Neuronal stem cell (in vitro differentiated cells): Measurements from ENCODE around the gene TBK1.

Experiments
- DNase-seq: peaks from one replicate; pipeline ENCODE4 v3.0.0-alpha.2; 2013; ENCODE audit warnings: low spot score
- H2AFZ ChIP-seq: one replicate; pipeline ENCODE4 v1.6.1; 2013; ENCODE audit warnings: mild to moderate bottlenecking, low read length, inconsistent platforms
- H2AK5ac ChIP-seq: 2 replicates; pipeline ENCODE4 v1.6.1; 2013; ENCODE audit warnings: low read depth, mild to moderate bottlenecking, inconsistent platforms, low read length, moderate library complexity, mixed read lengths
- H2BK120ac ChIP-seq: 2 replicates; pipeline ENCODE4 v1.6.1; 2013; ENCODE audit warnings: low read depth, mild to moderate bottlenecking, inconsistent platforms, low read length, moderate library complexity, mixed read lengths
- H2BK12ac ChIP-seq: one replicate; pipeline ENCODE4 v1.6.1; 2013; ENCODE audit warnings: low read length, inconsistent platforms
- H2BK15ac ChIP-seq: 2 replicates; pipeline ENCODE4 v1.6.1; 2013; ENCODE audit warnings: mild to moderate bottlenecking, low read length, inconsistent platforms, mixed read lengths
- H2BK5ac ChIP-seq: one replicate; pipeline ENCODE4 v1.6.1; 2013; ENCODE audit warnings: inconsistent platforms, mild to moderate bottlenecking, low read length, moderate library complexity
- H3K14ac ChIP-seq: one replicate; pipeline ENCODE4 v1.6.1; 2013; ENCODE audit warnings: low read length, inconsistent platforms
- H3K18ac ChIP-seq: 2 replicates; pipeline ENCODE4 v1.6.1; 2013; ENCODE audit warnings: low read length, inconsistent platforms
- H3K23ac ChIP-seq: 2 replicates; pipeline ENCODE4 v1.6.1; 2013; ENCODE audit warnings: low read depth, mild to moderate bottlenecking, mixed read lengths, low read length, inconsistent platforms; ENCODE audit not compliant: poor library complexity
- H3K27ac ChIP-seq: replicated peaks from 3 replicates; pipeline ENCODE4 v1.5.1; 2013; ENCODE audit warnings: low read length, inconsistent platforms
- H3K27me3 ChIP-seq, 3 experiments: 2 replicates each; pipeline ENCODE4 v1.6.1; 2013; ENCODE audit warnings: low read length in 3 of 3, mild to moderate bottlenecking in 2 of 3, inconsistent platforms in 1 of 3, low read depth in 1 of 3, mixed read lengths in 1 of 3, moderate library complexity in 1 of 3; ENCODE audit not compliant: control insufficient read depth in 3 of 3, insufficient read depth in 3 of 3
- H3K36me3 ChIP-seq, 2 donors: replicated peaks in 1 of 2; 2 replicates each; pipeline ENCODE4 v1.6.1; 2013; ENCODE audit warnings: low read length in 2 of 2; ENCODE audit not compliant: control insufficient read depth in 2 of 2, insufficient read depth in 2 of 2
- H3K4ac ChIP-seq: 2 replicates; pipeline ENCODE4 v1.6.1; 2013; ENCODE audit warnings: inconsistent platforms, mild to moderate bottlenecking, low read length, moderate library complexity
- H3K4me1 ChIP-seq, 2 donors: 1 replicate in 1 of 2; 2 replicates in 1 of 2; pipeline ENCODE4 v1.6.1; 2013; ENCODE audit warnings: low read length in 2 of 2, low read depth in 1 of 2; ENCODE audit not compliant: control insufficient read depth in 2 of 2, insufficient read depth in 1 of 2
- H3K4me2 ChIP-seq: one replicate; pipeline ENCODE4 v1.6.1; 2013; ENCODE audit warnings: mild to moderate bottlenecking, low read length, inconsistent platforms; ENCODE audit not compliant: insufficient read depth, poor library complexity, severe bottlenecking
- H3K4me3 ChIP-seq, 2 donors: 2 replicates each; pipeline ENCODE4 v1.5.1; 2013; ENCODE audit warnings: low read length in 2 of 2, mild to moderate bottlenecking in 2 of 2, inconsistent platforms in 1 of 2, moderate library complexity in 1 of 2
- H3K79me1 ChIP-seq: one replicate; pipeline ENCODE4 v1.6.1; 2013; ENCODE audit warnings: low read depth, mild to moderate bottlenecking, inconsistent platforms, low read length, moderate library complexity
- H3K9ac ChIP-seq: one replicate; pipeline ENCODE4 v1.6.1; 2013; ENCODE audit warnings: mild to moderate bottlenecking, low read depth, low read length, inconsistent platforms; ENCODE audit not compliant: poor library complexity
- H3K9me3 ChIP-seq, 2 donors: replicated peaks in 1 of 2; 2 replicates each; pipeline versions ENCODE3 to v1.6.1; 2013; ENCODE audit warnings: low read length in 2 of 2, mild to moderate bottlenecking in 2 of 2, inconsistent platforms in 1 of 2, low read depth in 1 of 2, mixed read lengths in 1 of 2, moderate library complexity in 1 of 2; ENCODE audit not compliant: control insufficient read depth in 2 of 2, insufficient read depth in 1 of 2
- H4K8ac ChIP-seq: one replicate; pipeline ENCODE4 v1.6.1; 2013; ENCODE audit warnings: low read depth, mild to moderate bottlenecking, inconsistent platforms, low read length, moderate library complexity
- H4K91ac ChIP-seq: one replicate; pipeline ENCODE4 v1.6.1; 2013; ENCODE audit warnings: low read length, low read depth, mild to moderate bottlenecking, inconsistent platforms; ENCODE audit not compliant: poor library complexity
- WGBS, 2 donors: extraction: QIAGEN DNeasy Blood & Tissue Kit; methylation state at CpG; one replicate each; pipeline ENCODE4 v1.1.7; 2013; ENCODE audit warnings: missing lambda C conversion rate in 2 of 2, mixed read lengths in 1 of 2; ENCODE audit not compliant: insufficient read length in 2 of 2, insufficient replicate concordance in 1 of 2; ENCODE audit errors: extremely low coverage in 2 of 2; 5-methylcytosine and 5-hydroxymethylcytosine counted together

The TBK1 gene

GRCh38 chr12:64470495-64470894 is 18.6 kb downstream of the TBK1 start:
- H3K27ac ChIP-seq: no peak overlapping the region
- no peak for DNase-seq
- H3K9me3 ChIP-seq: peaks cover 2 to 8% of the 10 kb centered on the region in 2 donors
- peaks cover 28 to 99% of the 10 kb centered on the region in 2 donors for H3K36me3 ChIP-seq
- no peaks in the 10 kb centered on the region for H3K79me1 ChIP-seq
- H2AK5ac ChIP-seq: no peak overlapping the region
- H3K9ac ChIP-seq: no peak overlapping the region
- H3K14ac ChIP-seq: no peak overlapping the region
- no peak overlapping the region for H2BK12ac ChIP-seq
- no peak overlapping the region for H3K23ac ChIP-seq
- H4K8ac ChIP-seq: no peak overlapping the region
- H3K4me2 ChIP-seq: no peak overlapping the region
- no CpG with 5 or more reads among the region's 2 CpGs for WGBS, 2 donors
- no peak overlapping the region for H3K4me3 ChIP-seq
- H2BK120ac ChIP-seq: no peak overlapping the region
- no peak overlapping the region for H4K91ac ChIP-seq
- H3K4me1 ChIP-seq: no peaks in the 10 kb centered on the region
- no peak overlapping the region for H3K18ac ChIP-seq
- no peak overlapping the region for H2BK15ac ChIP-seq
- H2BK5ac ChIP-seq: no peak overlapping the region
- H2AFZ ChIP-seq: no peak overlapping the region
- no peaks in the 10 kb centered on the region for H3K27me3 ChIP-seq
- no peak overlapping the region for H3K4ac ChIP-seq

GRCh38 chr12:64473176-64473575 is 21.3 kb downstream of the TBK1 start:
- Histone ChIP-seq H2BK12ac (no peak overlapping the region), H2BK15ac (no peak overlapping the region), H3K27me3 (no peaks in the 10 kb centered on the region), H3K14ac (no peak overlapping the region), H4K91ac (no peak overlapping the region), H3K9ac (no peak overlapping the region), H3K9me3 (peaks cover 2 to 22% of the 10 kb centered on the region in 2 donors), H2BK5ac (no peak overlapping the region), H3K4me2 (no peak overlapping the region), H3K23ac (no peak overlapping the region), H2AK5ac (no peak overlapping the region), H3K36me3 (peaks cover 24 to 94% of the 10 kb centered on the region in 2 donors), H4K8ac (no peak overlapping the region), H3K18ac (no peak overlapping the region), H3K79me1 (no peaks in the 10 kb centered on the region), H2BK120ac (no peak overlapping the region), H3K27ac (no peak overlapping the region), H2AFZ (no peak overlapping the region), H3K4me1 (no peaks in the 10 kb centered on the region), H3K4ac (no peak overlapping the region), H3K4me3 (no peak overlapping the region)
- no CpG with 5 or more reads among the region's 2 CpGs for WGBS, 2 donors
- DNase-seq: no peak

DNA sequence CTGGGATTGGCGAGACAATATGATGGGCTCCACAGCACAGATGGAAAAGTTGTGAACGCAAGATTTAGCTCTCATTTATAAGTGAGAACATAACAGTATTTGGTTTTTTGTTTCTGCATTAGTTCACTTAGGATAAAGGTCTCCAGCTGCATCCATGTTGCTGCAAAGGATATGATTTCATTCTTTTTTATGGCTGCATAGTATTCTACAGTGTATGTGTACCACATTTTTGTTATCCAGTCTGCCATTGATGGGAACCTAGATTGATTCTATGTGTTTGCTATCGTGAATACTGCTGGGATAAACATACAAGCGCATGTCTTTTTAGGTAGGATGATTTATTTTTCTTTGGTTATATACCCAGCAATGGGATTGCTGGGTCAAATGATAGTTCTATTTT is 23.6 kb downstream of the TBK1 start:
- Histone ChIP-seq H3K4me3 (no peak overlapping the region), H2BK12ac (no peak overlapping the region), H3K14ac (no peak overlapping the region), H2AK5ac (no peak overlapping the region), H2BK15ac (no peak overlapping the region), H3K23ac (no peak overlapping the region), H3K27me3 (no peaks in the 10 kb centered on the region), H3K9me3 (peaks cover 2 to 22% of the 10 kb centered on the region in 2 donors), H2AFZ (no peak overlapping the region), H3K27ac (no peak overlapping the region), H3K18ac (no peak overlapping the region), H2BK120ac (no peak overlapping the region), H3K79me1 (no peaks in the 10 kb centered on the region), H3K4ac (no peak overlapping the region), H3K36me3 (peaks cover 13 to 89% of the 10 kb centered on the region in 2 donors), H3K4me2 (no peak overlapping the region), H4K91ac (no peak overlapping the region), H4K8ac (no peak overlapping the region), H3K9ac (no peak overlapping the region), H3K4me1 (no peaks in the 10 kb centered on the region), H2BK5ac (no peak overlapping the region)
- WGBS, 2 donors: no CpG with 5 or more reads among the region's 4 CpGs
- no peak for DNase-seq

DNA sequence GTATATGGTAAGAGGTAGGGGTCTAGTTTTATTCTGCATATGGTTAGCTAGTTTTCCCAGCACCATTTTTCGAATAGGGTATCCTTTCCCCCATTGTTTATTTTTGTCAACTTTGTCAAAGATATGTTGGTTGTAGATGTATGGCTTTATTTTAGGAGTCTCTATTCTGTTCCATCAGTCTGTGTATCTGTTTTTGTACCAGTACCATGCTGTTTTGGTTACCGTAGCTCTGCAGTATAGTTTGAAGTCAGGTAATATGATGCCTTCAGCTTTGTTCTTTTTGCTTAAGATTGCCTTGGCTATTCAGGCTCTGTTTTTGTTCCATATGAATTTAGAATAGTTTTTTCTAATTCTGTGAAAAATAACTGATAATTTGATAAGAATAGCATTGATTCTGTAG is 24.9 kb downstream of the TBK1 start:
- H3K18ac ChIP-seq: no peak overlapping the region
- no peak for DNase-seq
- no peak overlapping the region for H4K91ac ChIP-seq
- no peak overlapping the region for H3K4me3 ChIP-seq
- no peak overlapping the region for H3K14ac ChIP-seq
- no peaks in the 10 kb centered on the region for H3K4me1 ChIP-seq
- no peak overlapping the region for H3K9ac ChIP-seq
- no peak overlapping the region for H2BK15ac ChIP-seq
- H3K9me3 ChIP-seq: peaks cover 2 to 22% of the 10 kb centered on the region in 2 donors
- no peak overlapping the region for H2BK5ac ChIP-seq
- H2AK5ac ChIP-seq: no peak overlapping the region
- no peaks in the 10 kb centered on the region for H3K27me3 ChIP-seq
- H2AFZ ChIP-seq: no peak overlapping the region
- H3K36me3 ChIP-seq: peaks cover 9 to 90% of the 10 kb centered on the region in 2 donors
- H3K27ac ChIP-seq: no peak overlapping the region
- H3K23ac ChIP-seq: no peak overlapping the region
- H4K8ac ChIP-seq: no peak overlapping the region
- no peak overlapping the region for H2BK12ac ChIP-seq
- no peak overlapping the region for H2BK120ac ChIP-seq
- no peaks in the 10 kb centered on the region for H3K79me1 ChIP-seq
- no peak overlapping the region for H3K4me2 ChIP-seq
- no CpG with 5 or more reads among the region's 2 CpGs for WGBS, 2 donors
- H3K4ac ChIP-seq: no peak overlapping the region
